Measurements from ENCODE around the gene EOGT.

EOGT gene

GRCh38 chr3:68963376-68963775 is 50.1 kb downstream of the EOGT start:
- DNase-seq (ENCODE audit: low read depth in 3 of 3), result no peak

- no peak for DNase-seq (ENCODE audit: low read depth in 3 of 3)
Measured at GRCh38 chr3:68958932-68959331, 54.6 kb downstream of the EOGT start.

- no peak for DNase-seq (ENCODE audit: low read depth in 3 of 3)
Measured at GRCh38 chr3:68957895-68958294, 55.6 kb downstream of the EOGT start.

GRCh38 chr3:68953816-68954444 is 59.6 kb downstream of the EOGT start:
- no peak for DNase-seq (ENCODE audit: low read depth in 3 of 3)

- no peak for DNase-seq (ENCODE audit: low read depth in 3 of 3)
Measured at GRCh38 chr3:68945225-68945624, 68.3 kb downstream of the EOGT start.

- DNase-seq (ENCODE audit: low read depth in 3 of 3), result no peak
Measured at GRCh38 chr3:68943753-68944500, 69.6 kb downstream of the EOGT start.

GRCh38 chr3:68941055-68941454 is 72.4 kb downstream of the EOGT start:
- no peak for DNase-seq (ENCODE audit: low read depth in 3 of 3)

GRCh38 chr3:68936856-68937255 is 76.6 kb downstream of the EOGT start:
- no peak for DNase-seq (ENCODE audit: low read depth in 3 of 3)

GRCh38 chr3:68935778-68936177 is 77.7 kb downstream of the EOGT start:
- no peak for DNase-seq (ENCODE audit: low read depth in 3 of 3)

GRCh38 chr3:68931406-68932149 is 81.9 kb downstream of the EOGT start:
- DNase-seq (ENCODE audit: low read depth in 3 of 3), result no peak
